Ecto neural progenitor cell (in vitro differentiated cells): ENCODE data around the gene RHOT1.
"Not testable (repeated sequence)": the region's sequence is repeated elsewhere in the genome, so short reads cannot be mapped to it uniquely, and the experiment has no call there.

Source experiments
- DNase-seq: peaks from one replicate; pipeline ENCODE4 v3.0.0-alpha.2; 2018; ENCODE audit warnings: low spot score

RHOT1 gene

DNA sequence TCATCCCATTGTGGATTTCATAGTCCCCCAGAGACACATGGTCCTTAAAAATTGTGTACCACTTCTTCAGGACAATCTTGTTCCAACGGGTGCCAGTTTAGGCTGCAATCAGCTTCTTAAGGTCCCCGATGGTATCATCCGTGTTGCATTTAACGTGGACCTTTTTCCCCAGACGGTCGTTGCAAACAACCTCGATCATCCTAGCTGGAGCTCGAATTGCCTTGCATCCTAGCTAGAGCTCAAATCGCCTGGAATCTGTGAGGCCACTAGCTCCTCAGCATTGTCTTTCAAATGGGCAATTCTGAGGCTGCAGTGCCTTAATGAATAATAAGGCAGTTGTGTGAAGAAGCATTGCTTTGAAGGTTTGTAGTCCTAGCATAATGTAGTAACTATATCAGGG, 85.6 kb downstream of the RHOT1 start:
- no peak for DNase-seq

- no peak for DNase-seq
These were observed 93.3 kb downstream of the RHOT1 start for GRCh38 chr17:32235588-32235987.

GRCh38 chr17:32239456-32239855, 97.2 kb downstream of the RHOT1 start:
- no peak for DNase-seq

- no peak for DNase-seq
These were observed 98.4 kb downstream of the RHOT1 start for GRCh38 chr17:32240750-32241149.

DNA sequence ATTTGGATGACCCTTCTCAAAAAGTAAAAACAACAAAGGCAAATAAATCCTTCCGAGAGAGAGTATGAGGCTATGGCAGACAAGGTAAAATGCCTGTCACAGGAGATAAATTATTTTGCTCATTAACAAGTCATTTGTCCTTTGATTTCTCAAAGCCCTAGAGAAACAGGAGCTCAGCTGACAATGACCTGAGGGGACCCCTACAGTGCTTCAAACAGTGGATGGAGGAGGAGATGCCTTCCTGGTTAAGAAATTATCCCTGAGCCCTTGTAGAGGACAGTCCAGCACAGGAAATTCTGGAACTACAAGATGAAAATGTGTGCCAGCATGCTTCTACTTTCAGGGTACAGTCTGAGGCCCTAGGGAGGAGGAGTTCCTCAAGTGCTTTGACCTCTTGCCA, 99.3 kb downstream of the RHOT1 start:
- DNase-seq, result no peak

DNA sequence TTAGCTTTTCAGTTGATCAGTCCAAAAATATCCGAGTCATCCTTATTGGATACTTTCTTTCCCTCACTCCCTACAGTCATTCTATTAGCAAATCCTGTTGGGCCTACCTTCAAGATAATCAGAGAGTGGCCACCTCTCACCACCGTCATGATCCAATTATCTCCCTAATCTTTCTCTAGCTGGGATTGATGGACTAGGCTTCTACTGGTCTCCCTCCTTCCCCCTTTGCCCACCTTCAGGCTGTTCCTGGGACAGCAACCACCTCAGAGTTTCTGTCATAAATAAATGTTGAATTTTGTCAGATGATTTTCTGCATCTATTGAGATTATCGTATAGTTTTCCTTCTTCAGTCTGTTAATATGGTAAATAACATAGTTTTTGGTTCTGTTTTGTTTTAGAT, 107.2 kb downstream of the RHOT1 start:
- no peak for DNase-seq

DNA sequence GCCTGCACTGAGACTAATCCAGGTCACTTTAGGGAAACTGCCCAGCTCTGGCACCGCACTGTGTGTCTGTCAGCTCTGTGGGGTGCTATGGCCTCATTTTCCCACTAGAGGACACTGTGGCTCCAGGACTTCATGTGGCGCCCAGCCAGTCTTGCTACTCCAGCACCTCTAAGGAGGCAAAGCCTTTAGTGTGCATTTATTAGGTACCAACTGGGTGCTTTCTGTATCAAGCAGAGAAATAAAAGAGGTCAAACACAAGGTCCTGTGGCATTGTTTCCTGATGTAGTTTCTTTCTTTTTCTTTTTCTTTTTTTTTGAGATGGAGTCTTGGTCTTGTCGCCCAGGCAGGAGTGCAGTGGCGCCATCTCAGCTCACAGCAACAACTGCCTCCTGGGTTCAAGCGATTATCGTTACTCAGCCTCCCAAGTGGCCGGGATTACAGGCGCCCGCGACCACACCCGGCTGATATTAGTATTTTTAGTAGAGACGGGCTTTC, 110.9 kb downstream of the RHOT1 start:
- peak; percentile 90 for DNase-seq

DNA sequence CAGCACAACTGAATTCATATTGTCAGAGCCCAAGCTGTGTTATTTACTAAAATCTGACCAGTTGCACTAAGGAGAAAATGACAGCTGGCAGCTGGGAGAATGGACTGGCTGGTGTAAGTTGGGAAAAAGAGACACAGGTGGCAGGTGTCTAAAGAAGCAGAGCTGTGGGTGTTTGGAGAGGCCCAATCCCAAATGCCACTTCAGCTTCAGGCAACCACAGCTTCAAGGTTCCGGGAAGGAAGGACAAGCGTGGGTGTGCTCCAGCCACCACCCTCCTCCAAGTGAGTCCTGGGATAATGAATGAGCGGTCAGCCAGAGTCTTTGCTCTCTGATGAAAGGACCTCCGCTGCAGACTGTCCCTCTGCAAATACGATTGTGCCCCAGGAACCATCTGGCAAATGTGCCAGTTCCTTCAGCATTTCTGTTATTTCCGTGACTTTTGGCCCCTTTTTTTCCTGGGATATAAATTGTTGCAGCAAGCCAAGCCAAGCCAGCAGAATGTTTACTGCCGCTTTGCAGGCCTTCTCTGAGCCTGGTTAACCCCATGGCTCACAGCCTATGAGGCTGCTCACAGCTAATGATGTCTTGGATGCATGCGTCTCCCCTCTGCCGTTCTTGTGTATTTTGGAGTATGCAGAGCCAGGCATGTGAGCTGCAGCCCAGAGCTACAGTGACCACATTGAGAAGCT, 113.9 kb downstream of the RHOT1 start:
- no peak for DNase-seq

DNA sequence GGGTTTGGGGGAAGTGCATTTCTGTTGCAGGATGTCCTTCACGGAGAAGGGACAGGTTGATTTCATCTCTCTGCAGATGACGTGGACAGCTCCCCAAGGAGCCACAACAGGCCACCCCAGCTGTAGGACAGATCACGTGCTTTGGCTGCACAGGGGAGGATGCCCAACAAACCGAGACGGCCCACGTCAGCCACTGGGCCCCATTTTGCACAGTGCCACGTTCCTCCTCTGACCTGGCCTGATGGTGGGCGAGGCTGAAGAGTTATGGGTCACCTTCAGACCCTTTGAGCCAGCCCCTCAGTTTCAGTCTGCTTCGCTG, 114.4 kb downstream of the RHOT1 start:
- DNase-seq, result no peak

DNA sequence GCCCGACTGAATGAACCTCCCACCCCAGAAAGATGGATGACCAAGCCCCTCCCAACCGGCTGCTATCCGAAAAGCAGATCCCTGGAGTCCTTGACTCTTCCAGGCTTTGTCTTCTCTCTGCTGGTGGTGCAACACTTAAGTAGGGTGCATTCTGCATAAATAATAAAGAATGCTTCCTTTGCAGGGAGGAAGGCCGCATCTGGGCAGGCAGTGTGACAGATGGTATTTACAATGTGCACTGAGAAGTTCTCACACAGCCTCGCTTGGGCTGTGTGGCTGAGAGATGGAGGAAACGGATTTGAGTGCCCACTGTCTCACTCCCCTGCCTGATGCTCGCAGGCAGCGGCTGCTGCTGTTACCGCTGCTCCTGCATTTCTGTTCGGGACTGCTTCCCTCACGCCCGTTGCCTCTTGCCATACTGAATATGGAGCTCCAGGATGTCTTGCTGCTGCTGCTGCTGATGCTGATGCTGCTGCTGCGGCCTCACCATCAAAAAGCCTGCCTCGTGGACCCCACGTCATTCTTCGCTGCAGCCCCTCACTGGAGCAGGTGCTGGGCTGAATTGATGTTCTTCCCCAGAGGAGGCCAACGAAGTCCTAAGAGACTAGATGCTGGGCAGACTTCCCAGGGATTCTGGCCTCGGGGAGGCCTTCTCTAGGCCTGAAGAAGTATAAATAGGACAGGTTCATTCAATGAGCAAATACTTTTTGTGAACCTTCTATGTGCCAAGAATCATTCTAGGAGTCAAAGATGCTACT, 116.3 kb downstream of the RHOT1 start:
- peak; percentile 54 for DNase-seq

DNA sequence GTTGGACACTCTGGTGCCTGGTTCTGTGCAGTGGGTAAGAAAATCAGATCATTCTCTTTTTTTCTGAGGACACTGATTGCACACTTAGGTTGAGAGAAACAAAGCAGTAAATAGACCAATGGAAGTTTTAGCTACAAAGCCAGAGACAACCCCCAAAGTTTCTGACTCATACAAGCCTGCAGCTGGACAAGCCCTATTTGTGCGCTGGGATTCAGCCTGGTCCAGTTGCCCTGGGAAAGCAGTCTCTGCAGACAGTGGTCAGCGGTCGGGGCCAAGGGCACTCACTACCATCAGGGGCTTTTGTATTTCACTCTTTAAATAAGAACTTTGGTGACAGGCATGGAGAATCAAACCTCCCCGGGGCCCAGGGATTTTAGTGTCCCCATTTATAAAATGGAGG, 117.3 kb downstream of the RHOT1 start:
- no peak for DNase-seq

- no peak for DNase-seq
These were observed 119.1 kb downstream of the RHOT1 start for GRCh38 chr17:32261417-32261736.

GRCh38 chr17:32261936-32262510, 119.7 kb downstream of the RHOT1 start:
- DNase-seq, result peak; percentile 52

DNA sequence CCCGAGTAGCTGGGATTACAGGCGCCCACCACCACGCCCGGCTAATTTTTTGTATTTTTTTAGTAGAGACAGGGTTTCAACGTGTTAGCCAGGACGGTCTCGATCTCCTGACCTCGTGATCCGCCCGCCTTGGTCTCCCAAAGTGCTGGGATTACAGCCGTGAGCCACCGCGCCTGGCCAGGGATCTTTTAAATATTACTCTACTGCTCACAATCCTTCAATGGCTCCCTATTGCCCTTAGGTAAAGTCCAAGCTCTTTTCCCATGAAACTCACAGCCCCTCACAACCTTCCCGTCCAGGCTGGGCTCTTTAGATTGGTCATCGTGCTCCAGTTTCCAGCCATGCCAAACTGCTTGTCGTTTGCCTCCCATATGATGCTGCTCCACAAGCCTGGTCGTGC, 121.2 kb downstream of the RHOT1 start:
- not testable (repeated sequence) for DNase-seq

GRCh38 chr17:32264140-32264799, 122.0 kb downstream of the RHOT1 start:
- DNase-seq, result no peak

DNA sequence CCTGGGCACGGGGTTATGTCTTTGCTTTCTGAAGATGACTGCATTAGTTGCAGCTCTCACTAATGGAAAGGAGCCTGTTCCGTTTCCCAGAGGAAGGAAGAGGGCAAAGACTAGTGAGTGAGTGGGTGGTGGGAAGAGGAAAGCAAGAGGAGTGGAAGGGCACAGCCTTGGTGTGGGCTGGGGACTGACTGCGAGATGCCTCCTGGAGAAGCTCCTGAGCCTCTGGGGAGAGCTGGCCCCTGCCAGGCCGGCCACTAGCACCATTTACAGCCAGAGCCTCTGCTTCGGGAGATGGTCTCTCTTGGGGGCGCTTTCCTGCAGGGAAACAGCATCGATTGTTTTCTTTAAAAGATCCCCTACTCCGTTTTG, 122.5 kb downstream of the RHOT1 start:
- DNase-seq, result no peak

DNA sequence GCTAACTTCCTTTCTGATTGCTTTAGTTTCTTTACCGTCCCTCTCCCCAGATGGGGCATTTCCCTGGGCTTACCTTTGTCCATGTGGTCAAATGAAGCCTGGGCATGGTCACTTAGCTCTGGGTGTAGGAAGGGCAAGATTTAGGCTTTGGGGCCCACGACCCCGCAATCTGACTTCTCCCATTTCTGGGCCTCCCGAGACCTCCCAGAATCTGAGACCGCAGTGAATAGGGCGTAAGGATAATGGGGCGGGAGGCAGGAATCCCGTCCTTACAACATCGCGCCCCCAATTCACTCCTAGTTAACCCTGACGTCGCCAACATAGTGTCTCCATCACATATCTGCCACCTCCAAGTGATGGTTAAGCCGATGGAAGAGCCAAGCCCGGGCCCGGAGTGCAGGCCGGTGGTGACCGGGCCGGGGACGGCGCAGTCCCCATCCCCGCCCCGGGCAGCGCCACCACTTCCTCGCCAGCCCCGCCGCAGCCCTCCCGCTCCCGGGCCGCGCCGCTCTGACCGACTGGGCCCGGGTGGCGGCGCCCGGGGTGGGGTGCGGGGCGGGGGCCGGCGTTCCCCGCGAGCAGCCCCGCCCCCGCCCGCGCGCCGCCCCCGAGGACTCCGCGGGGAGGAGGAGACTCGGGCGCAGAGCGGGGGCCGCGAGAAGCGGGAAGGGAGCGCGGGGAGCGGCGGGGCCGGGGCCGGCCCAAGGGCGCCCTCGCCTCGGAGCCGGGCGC, 123.1 kb downstream of the RHOT1 start, which contains the start of gene RHBDL3:
RHBDL3 (plus strand) TSS at position 641 of the 732 bp plus-strand sequence. CDS start 358 bp downstream, outside the sequence.
- DNase-seq, result peak; percentile 71

GRCh38 chr17:32266051-32266388, 123.7 kb downstream of the RHOT1 start:
- no peak for DNase-seq

DNA sequence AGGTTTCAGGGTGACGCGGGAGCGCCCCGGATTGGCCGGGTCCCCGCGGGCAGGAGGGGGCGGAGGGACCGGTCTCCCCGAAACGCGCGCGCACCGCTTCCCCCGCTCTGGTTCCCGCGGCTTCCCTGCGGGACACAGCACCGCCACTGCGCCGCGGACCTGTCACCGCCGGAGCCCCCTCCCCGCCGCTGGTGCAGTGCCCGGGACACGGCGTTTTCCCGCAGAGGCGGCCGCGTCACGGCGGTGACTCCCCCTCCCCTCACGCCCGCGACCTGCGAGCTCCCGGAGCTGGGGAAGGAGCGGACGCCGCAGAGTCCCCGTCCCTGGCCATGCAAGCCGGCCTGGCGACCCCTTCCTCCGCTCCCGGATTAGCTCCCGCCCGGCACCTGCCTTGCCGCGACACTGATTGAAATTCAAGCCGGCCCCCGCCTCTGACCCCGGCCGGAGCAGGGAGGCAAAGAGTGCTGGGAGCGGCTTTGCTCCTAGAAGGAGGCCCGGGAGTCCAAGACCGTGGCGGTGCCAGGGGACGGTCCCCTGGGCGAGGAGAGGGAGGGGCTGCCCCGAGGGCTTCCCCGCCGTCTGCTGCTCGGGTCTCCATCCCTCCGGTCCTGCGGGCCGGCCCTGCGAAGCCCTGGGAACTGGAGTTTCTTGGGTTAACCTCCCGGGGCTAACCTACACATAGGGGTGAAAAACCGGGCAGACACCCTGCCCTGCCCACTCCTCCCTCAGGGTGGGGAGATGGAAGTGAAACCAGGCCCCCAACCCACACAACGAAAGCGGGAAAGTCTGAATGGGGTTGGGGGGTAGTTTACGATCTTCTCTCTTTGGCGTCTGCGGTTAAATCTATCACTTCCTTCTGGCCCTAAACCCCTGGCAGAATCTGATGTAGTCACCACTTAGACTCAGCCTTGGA, 124.3 kb downstream of the RHOT1 start:
- DNase-seq, result peak; percentile 89

GRCh38 chr17:32267690-32268205, 125.4 kb downstream of the RHOT1 start:
- peak; percentile 54 for DNase-seq

- DNase-seq, result no peak
These were observed 126.5 kb downstream of the RHOT1 start for GRCh38 chr17:32268734-32269288.
